HepG2 (cell line): ENCODE results near the gene TMBIM4. TPM values are rescaled to one million over a fixed set of nuclear protein-coding genes. Genes with fewer than 3 reads are reported as not detected.

Source experiments
- AGO1 ChIP-seq: fragments of 200-400 bp; formaldehyde crosslinking; IDR thresholded peaks from 2 replicates; pipeline ENCODE4 v1.6.1; 2017; ENCODE audit warnings: mild to moderate bottlenecking, low read depth, low read length, moderate library complexity; ENCODE audit not compliant: poor library complexity, severe bottlenecking
- ATRX ChIP-seq: sonication (generic); formaldehyde crosslinking; IDR thresholded peaks from 2 replicates; pipeline ENCODE4 v1.4.0; 2020; ENCODE audit warnings: missing genetic modification reagents, borderline replicate concordance
- BRF2 ChIP-seq: sonication (generic); formaldehyde crosslinking; IDR thresholded peaks from 2 replicates; pipeline ENCODE4 v1.8.1; 2022; ENCODE audit warnings: mild to moderate bottlenecking, missing genetic modification reagents
- CTCF ChIP-seq: sonication (generic); formaldehyde crosslinking; IDR thresholded peaks from 2 replicates; pipeline ENCODE4 v1.5.0; 2020; ENCODE audit warnings: mild to moderate bottlenecking, missing genetic modification reagents, moderate library complexity
- GLMP ChIP-seq: sonication (generic); formaldehyde crosslinking; IDR thresholded peaks from 2 replicates; pipeline ENCODE4 v1.9.0; 2021; ENCODE audit warnings: missing genetic modification reagents, mild to moderate bottlenecking, borderline replicate concordance
- HDAC2 ChIP-seq: sonication (generic); formaldehyde crosslinking; IDR thresholded peaks from 2 replicates; pipeline ENCODE4 v1.4.0; 2020; ENCODE audit warnings: missing genetic modification reagents
- NKX3-1 ChIP-seq: sonication (generic); formaldehyde crosslinking; IDR thresholded peaks from 2 replicates; pipeline ENCODE4 v1.5.0; 2020; ENCODE audit warnings: missing genetic modification reagents
- PHF20 ChIP-seq: sonication (generic); formaldehyde crosslinking; IDR thresholded peaks from 2 replicates; pipeline ENCODE4 v1.5.0; 2020; ENCODE audit warnings: mild to moderate bottlenecking, missing genetic modification reagents
- PLSCR1 ChIP-seq: sonication (generic); formaldehyde crosslinking; IDR thresholded peaks from 2 replicates; pipeline ENCODE4 v1.5.0; 2020; ENCODE audit warnings: missing genetic modification reagents, mild to moderate bottlenecking, borderline replicate concordance
- RARA ChIP-seq: IDR thresholded peaks from 2 replicates; pipeline ENCODE4 v1.6.1; 2016; ENCODE audit warnings: missing genetic modification reagents, missing compliant biosample characterization
- RCOR2 ChIP-seq: IDR thresholded peaks from 2 replicates; pipeline ENCODE4 v1.6.1; 2016; ENCODE audit warnings: missing biosample characterization, missing genetic modification reagents
- SP1 ChIP-seq, 2 experiments: fragments of 450-650 bp in 1 of 2; sonication (generic) in 1 of 2; formaldehyde crosslinking in 1 of 2; IDR thresholded peaks; 2 replicates each; pipeline versions ENCODE4 v1.4.0 to v1.6.1; 2016 to 2020; ENCODE audit warnings: missing genetic modification reagents in 1 of 2
- STAG1 ChIP-seq: sonication (generic); formaldehyde crosslinking; IDR thresholded peaks from 2 replicates; pipeline ENCODE4 v1.4.0; 2020; ENCODE audit warnings: missing genetic modification reagents
- TCF7L2 ChIP-seq: IDR thresholded peaks from 2 replicates; pipeline ENCODE4 v1.6.1; 2011; ENCODE audit warnings: mild to moderate bottlenecking, low read depth, low read length, moderate library complexity
- THAP11 ChIP-seq: IDR thresholded peaks from 2 replicates; pipeline ENCODE4 v1.6.1; 2016; ENCODE audit warnings: missing biosample characterization, missing genetic modification reagents
- TRAFD1 ChIP-seq: sonication (generic); formaldehyde crosslinking; IDR thresholded peaks from 2 replicates; pipeline ENCODE4 v1.5.1; 2020; ENCODE audit warnings: missing genetic modification reagents, mild to moderate bottlenecking, borderline replicate concordance
- ZBTB37 ChIP-seq: sonication (generic); formaldehyde crosslinking; IDR thresholded peaks from 2 replicates; pipeline ENCODE4 v1.4.0; 2020; ENCODE audit warnings: mild to moderate bottlenecking, missing genetic modification reagents
- ZNF770 ChIP-seq: sonication (generic); formaldehyde crosslinking; IDR thresholded peaks from 2 replicates; pipeline ENCODE4 v1.5.0; 2020; ENCODE audit warnings: mild to moderate bottlenecking, missing genetic modification reagents
- polyA plus RNA-seq, 8 experiments: library from polyadenylated mRNA; depleted of rRNA in 3 of 8; stranded (reverse) in 7 of 8; unstranded in 1 of 8; fragments of >200 nt; fragmentation: Illumina TruSeq in 4 of 8; extraction: Trizol in 4 of 8; gene quantifications; 2 replicates each; pipeline versions ENCODE4 v1.2.1 to v1.2.3, GENCODE V29; 2011 to 2016; ENCODE audit warnings: low read depth in 4 of 8, missing spikeins in 1 of 8, mixed read lengths in 1 of 8; ENCODE audit not compliant: insufficient read depth in 1 of 8
- total RNA-seq, 5 experiments: library from RNA; depleted of rRNA; stranded (reverse); fragments of >200 nt; fragmentation: Illumina TruSeq; extraction: Trizol; gene quantifications; 2 replicates each; pipeline ENCODE4 v1.2.3, GENCODE V29; 2016; ENCODE audit warnings: low read depth in 1 of 5

Gene TMBIM4
- total and polyA plus RNA-seq, 2 of the 13 experiments (the other 11 are each of a cell fraction or from before 2014, with no cell fraction given), result 60.5 to 67.7 TPM

- TF ChIP-seq GLMP (CRISPR knock-in tag) (no peak), SP1 (IDR thresholded peaks at IDR 0.05) (no peak), SP1 (CRISPR knock-in tag; IDR thresholded peaks at IDR 0.05) (no peak), STAG1 (peak; percentile 62), PLSCR1 (no peak), TCF7L2 (no peak), ZNF770 (CRISPR knock-in tag) (no peak), NKX3-1 (CRISPR knock-in tag) (no peak), BRF2 (no peak), RARA (no peak), HDAC2 (no peak), AGO1 (no peak), TRAFD1 (CRISPR knock-in tag) (no peak), PHF20 (CRISPR knock-in tag) (no peak), ATRX (no peak), THAP11 (CRISPR knock-in tag) (peak; percentile 39), RCOR2 (CRISPR knock-in tag) (no peak), CTCF (CRISPR knock-in tag) (peak; percentile 66), ZBTB37 (CRISPR knock-in tag) (no peak)
Observed at GRCh38 chr12:66144791-66145754, 24.7 kb downstream of the TMBIM4 start (continued).
